Spleen (tissue), 11 donors: ENCODE results near the gene EVPL. TPM values are rescaled to one million over a fixed set of nuclear protein-coding genes. Genes with fewer than 3 reads are reported as not detected.

ENCODE experiments used
- DNase-seq: peaks from one replicate; pipeline ENCODE4 v3.0.0-alpha.2; 2020
- H3K27ac ChIP-seq, 8 donors: fragments of 200-600 bp; sonication (generic) in 7 of 8; 1 replicate in 4 of 8; 2 replicates in 4 of 8; pipeline versions ENCODE4 v1.5.0 to v1.8.0; 2016 to 2021; ENCODE audit warnings: inconsistent platforms in 4 of 8, mild to moderate bottlenecking in 4 of 8, moderate library complexity in 1 of 8
- H3K27me3 ChIP-seq, 7 donors: fragments of 200-600 bp; sonication (generic) in 6 of 7; replicated peaks in 1 of 7; 1 replicate in 4 of 7; 2 replicates in 3 of 7; pipeline versions ENCODE4 v1.5.0 to v1.8.0; 2016 to 2021; ENCODE audit warnings: inconsistent platforms in 3 of 7, mild to moderate bottlenecking in 1 of 7
- H3K36me3 ChIP-seq, 6 donors: fragments of 200-600 bp; sonication (generic) in 5 of 6; 1 replicate in 4 of 6; 2 replicates in 2 of 6; pipeline versions ENCODE4 v1.5.0 to v1.8.0; 2016 to 2021; ENCODE audit warnings: inconsistent platforms in 2 of 6
- H3K4me1 ChIP-seq, 6 donors: fragments of 200-600 bp; sonication (generic) in 5 of 6; 1 replicate in 3 of 6; 2 replicates in 3 of 6; pipeline versions ENCODE4 v1.5.0 to v1.8.0; 2016 to 2021; ENCODE audit warnings: inconsistent platforms in 3 of 6
- H3K4me3 ChIP-seq, 8 donors: fragments of 200-600 bp; sonication (generic) in 7 of 8; 1 replicate in 4 of 8; 2 replicates in 4 of 8; pipeline versions ENCODE4 v1.5.0 to v1.8.0; 2016 to 2021; ENCODE audit warnings: inconsistent platforms in 4 of 8, mild to moderate bottlenecking in 4 of 8, moderate library complexity in 2 of 8
- H3K9me3 ChIP-seq, 8 donors: fragments of 200-600 bp; sonication (generic) in 7 of 8; 1 replicate in 4 of 8; 2 replicates in 4 of 8; pipeline versions ENCODE4 v1.5.0 to v1.8.0; 2016 to 2021; ENCODE audit warnings: inconsistent platforms in 4 of 8
- POLR2A ChIP-seq, 3 donors: fragments of 450-650 bp; IDR thresholded peaks; one replicate each; pipeline ENCODE4 v1.5.1; 2017; ENCODE audit warnings: antibody characterized with exemption in 3 of 3, mild to moderate bottlenecking in 1 of 3
- POLR2AphosphoS5 ChIP-seq, 3 donors: sonication (generic); formaldehyde crosslinking; IDR thresholded peaks; one replicate each; pipeline ENCODE4 v1.5.1; 2017; ENCODE audit warnings: antibody characterized with exemption in 3 of 3
- WGBS, 5 donors: extraction: QIAGEN DNeasy Blood & Tissue Kit in 3 of 5; methylation state at CpG; one replicate each; pipeline versions ENCODE4 v1.1.5 to v1.1.7; 2013 to 2018; 5-methylcytosine and 5-hydroxymethylcytosine counted together
- intact Hi-C: fragments of 100-400 bp; cut with DNase I; formaldehyde crosslinking; loops from one replicate; pipeline ENCODE4 v1.15.0; 2023; ENCODE audit warnings: low total_unique reads
- polyA plus RNA-seq, 3 donors: library from polyadenylated mRNA; stranded (reverse); fragments of 200-250 nt; gene quantifications; one replicate each; pipeline ENCODE4 v1.2.1, GENCODE V29; 2013
- total RNA-seq, 7 donors: library from RNA; depleted of rRNA in 3 of 7; stranded (reverse); fragments of >200 nt in 3 of 7; fragmentation: NEBNext Ultra II Directional in 4 of 7; extraction: Animal tissue kit (Norgen Biotek cat#: 25700) in 4 of 7; gene quantifications; one replicate each; pipeline versions ENCODE4 v1.1.0 to v1.2.1, GENCODE V29; 2016 to 2021
- TF ChIP-seq, protein P1 (sequence below), 11 experiments: fragments of 200-600 bp in 7 of 11; fragments of 450-650 bp in 4 of 11; sonication (generic) in 4 of 11; IDR thresholded peaks in 8 of 11; conservative IDR thresholded peaks in 3 of 11; 1 replicate in 7 of 11; 2 replicates in 4 of 11; pipeline versions ENCODE4 v1.4.0 to v1.8.0; 2016 to 2021; ENCODE audit warnings: antibody characterized with exemption in 11 of 11, inconsistent platforms in 4 of 11, mild to moderate bottlenecking in 1 of 11
- donor health status: healthy with polysubstance abuse.
- donor health status: DM: no; HTN: no; CAD: no; lungs with moderate emphysema.
- donor health status: DM: no; HTN: no; CAD: no.
- donor health status: Bipolar disorder and iron deficiency.
- donor health status: healthy.
- donor health status: DM: no; HTN: no; CAD: no.
- donor health status: DM: yes; HTN: yes; CAD: no.

EVPL gene
- total and polyA plus RNA-seq, 10 donors: 0.04 to 0.56 (median 0.06) TPM; not detected in 3

DNA sequence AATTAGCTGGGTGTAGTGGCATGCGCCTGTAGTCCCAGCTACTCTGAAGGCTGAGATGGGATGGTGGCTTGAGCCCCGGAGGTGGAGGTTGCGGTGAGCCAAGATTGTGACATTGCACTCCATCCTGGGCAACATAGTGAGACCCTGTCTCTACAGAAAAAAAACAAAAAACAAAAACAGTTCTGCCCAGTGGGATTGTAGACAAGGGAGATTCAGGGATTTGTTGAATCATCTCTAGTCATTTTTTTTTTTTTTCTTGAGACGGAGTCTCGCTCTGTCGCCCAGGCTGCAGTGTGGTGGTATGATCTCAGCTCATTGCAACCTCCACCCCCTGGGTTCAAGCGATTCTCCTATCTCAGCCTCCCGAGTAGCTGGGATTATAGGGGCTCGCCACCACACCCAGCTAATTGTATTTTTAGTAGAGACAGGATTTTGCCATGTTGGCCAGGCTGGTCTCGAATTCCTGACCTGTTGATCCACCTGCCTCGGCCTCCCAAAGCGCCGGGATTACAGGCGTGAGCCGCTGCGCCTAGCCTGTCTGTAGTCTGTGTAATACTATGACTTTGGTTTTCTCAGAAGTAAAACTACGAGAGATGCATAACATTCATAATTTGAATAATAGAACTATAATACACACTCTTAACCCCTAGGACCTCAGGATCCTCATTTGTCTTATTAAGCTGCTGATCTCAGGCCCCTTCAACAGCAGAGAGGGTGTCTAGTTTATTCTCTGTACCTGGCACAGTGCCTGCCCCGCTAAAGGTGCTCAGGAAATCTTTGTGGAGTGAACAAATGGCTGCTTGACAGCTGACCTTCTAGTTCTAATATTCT is 46.7 kb downstream of the EVPL start:
- H3K9me3 ChIP-seq: no peaks in the 10 kb centered on the region
- intact Hi-C loops: no loop called here
- TF ChIP-seq, protein P1, sequence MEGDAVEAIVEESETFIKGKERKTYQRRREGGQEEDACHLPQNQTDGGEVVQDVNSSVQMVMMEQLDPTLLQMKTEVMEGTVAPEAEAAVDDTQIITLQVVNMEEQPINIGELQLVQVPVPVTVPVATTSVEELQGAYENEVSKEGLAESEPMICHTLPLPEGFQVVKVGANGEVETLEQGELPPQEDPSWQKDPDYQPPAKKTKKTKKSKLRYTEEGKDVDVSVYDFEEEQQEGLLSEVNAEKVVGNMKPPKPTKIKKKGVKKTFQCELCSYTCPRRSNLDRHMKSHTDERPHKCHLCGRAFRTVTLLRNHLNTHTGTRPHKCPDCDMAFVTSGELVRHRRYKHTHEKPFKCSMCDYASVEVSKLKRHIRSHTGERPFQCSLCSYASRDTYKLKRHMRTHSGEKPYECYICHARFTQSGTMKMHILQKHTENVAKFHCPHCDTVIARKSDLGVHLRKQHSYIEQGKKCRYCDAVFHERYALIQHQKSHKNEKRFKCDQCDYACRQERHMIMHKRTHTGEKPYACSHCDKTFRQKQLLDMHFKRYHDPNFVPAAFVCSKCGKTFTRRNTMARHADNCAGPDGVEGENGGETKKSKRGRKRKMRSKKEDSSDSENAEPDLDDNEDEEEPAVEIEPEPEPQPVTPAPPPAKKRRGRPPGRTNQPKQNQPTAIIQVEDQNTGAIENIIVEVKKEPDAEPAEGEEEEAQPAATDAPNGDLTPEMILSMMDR (IDR thresholded peaks at IDR 0.05 in 8 of 11, conservative IDR thresholded peaks at IDR 0.05 in 3 of 11): no peak
- H3K4me3 ChIP-seq: peak overlapping the region; percentile 67 to 92 (median 76)
- peak overlapping the region; percentile 92 to 99 (median 98) for H3K27ac ChIP-seq
- peaks cover 24 to 86% (median 48%) of the 10 kb centered on the region in 6 donors for H3K4me1 ChIP-seq
- H3K27me3 ChIP-seq: no peaks in the 10 kb centered on the region
- no peak for DNase-seq
- WGBS, 5 donors: 78 to 88% (median 83%) methylated on average over 18 of the region's 18 CpGs
- H3K36me3 ChIP-seq: peaks cover 0 to 21% (median 0%) of the 10 kb centered on the region in 6 donors

DNA sequence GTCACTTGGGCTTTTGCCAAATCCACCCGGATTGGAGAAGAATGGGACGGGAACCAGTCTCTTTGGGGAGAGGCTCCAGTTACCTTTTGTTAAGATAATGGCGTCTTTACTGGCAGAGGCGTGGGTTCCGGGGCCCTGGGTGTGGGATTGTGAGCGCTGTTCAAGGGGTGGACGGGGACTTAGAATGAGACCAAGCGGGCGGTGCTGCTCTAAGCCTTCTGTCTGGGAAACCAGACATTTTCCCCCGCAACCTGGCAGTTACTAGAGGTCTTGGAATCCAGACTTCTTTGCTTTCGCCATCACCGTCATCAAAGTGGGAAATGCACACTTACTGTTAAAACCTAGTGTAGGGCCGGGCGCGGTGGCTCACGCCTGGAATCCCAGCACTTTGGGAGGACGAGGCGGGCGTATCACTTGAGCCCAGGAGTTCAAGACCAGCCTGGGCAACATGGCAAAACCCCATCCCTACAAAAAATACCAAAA is 47.4 kb downstream of the EVPL start:
- no peaks in the 10 kb centered on the region for H3K9me3 ChIP-seq
- H3K36me3 ChIP-seq: peaks cover 0 to 20% (median 0%) of the 10 kb centered on the region in 6 donors
- peaks cover 24 to 87% (median 50%) of the 10 kb centered on the region in 6 donors for H3K4me1 ChIP-seq
- no peak for TF ChIP-seq POLR2AphosphoS5 (IDR thresholded peaks at IDR 0.05)
- intact Hi-C loops: no loop called here
- WGBS, 5 donors: 2 to 6% (median 5%) methylated on average over 13 to 19 of the region's 19 CpGs
- peak overlapping the region; percentile 67 to 92 (median 76) for H3K4me3 ChIP-seq
- H3K27me3 ChIP-seq: no peaks in the 10 kb centered on the region
- peak overlapping the region; percentile 92 to 99 (median 98) for H3K27ac ChIP-seq
- no peak for DNase-seq

DNA sequence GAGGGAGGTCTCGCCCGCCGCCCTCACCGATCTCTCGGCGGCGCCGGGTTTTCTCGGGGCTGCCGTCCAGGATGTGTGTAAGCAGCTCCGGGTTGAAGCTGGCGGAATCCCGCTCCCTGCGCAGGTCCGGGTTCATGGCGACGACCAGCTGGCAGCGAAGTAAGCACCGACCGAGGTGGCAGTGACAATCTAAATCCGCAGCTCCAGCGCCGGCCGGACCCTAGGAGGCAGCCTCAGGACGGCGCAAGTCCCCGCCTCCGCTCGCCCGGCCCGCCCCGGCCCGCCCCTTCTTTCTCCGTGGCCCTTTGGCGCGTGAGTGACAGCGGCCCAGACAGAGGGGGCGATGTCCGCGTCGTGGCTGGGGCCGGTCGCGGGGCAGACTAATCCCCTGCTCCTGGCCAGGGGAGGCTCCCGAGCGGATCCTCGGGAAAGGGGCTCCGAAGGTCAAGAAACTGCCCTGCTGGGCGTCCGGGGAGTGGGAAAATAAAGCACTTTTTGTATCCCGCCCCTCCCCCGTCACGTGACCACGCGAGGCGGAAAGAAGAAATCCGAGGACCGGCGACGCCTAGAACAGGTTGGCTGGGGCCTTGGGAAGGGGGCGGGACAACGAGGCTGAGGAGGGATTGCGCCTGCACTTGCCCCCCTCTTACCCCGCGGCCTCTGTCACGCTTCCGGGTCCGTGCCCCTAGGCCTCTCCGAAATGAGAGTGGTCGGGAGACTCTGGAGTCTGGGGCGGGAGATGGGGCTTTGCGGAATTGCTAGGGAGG is 48.0 kb downstream of the EVPL start, which contains the start of the genes ACOX1 and TEN1:
ACOX1 (minus strand) TSS at position 229 of the 767 bp plus-strand sequence; CDS start at position 136, 93 bp downstream.
TEN1 (plus strand) TSS at position 303 of the 767 bp plus-strand sequence. CDS start 6,953 bp downstream, outside the sequence.
- Histone ChIP-seq H3K27me3 (no peaks in the 10 kb centered on the region), H3K27ac (peak within 1 kb of the TSS; percentile 92 to 99 (median 98)), H3K9me3 (no peaks in the 10 kb centered on the region), H3K4me3 (peak within 1 kb of the TSS; percentile 67 to 92 (median 76)), H3K4me1 (peaks cover 24 to 87% (median 50%) of the 10 kb centered on the region in 6 donors), H3K36me3 (peaks cover 0 to 20% (median 0%) of the 10 kb centered on the region in 6 donors)
- intact Hi-C loops: no loop called here
- WGBS, 5 donors: 0 to 1% (median 0%) methylated on average over 23 to 72 of the region's 72 CpGs
- TF ChIP-seq, protein P1 (IDR thresholded peaks at IDR 0.05 in 8 of 11, conservative IDR thresholded peaks at IDR 0.05 in 3 of 11): peak in 9 of 11 experiments; percentile 29 to 70 (median 55)
- peak; percentile 2 to 88 (median 53) for TF ChIP-seq POLR2A (IDR thresholded peaks at IDR 0.05)
- peak; percentile 93 to 98 (median 94) for TF ChIP-seq POLR2AphosphoS5 (IDR thresholded peaks at IDR 0.05)
- peak; percentile 99 for DNase-seq

DNA sequence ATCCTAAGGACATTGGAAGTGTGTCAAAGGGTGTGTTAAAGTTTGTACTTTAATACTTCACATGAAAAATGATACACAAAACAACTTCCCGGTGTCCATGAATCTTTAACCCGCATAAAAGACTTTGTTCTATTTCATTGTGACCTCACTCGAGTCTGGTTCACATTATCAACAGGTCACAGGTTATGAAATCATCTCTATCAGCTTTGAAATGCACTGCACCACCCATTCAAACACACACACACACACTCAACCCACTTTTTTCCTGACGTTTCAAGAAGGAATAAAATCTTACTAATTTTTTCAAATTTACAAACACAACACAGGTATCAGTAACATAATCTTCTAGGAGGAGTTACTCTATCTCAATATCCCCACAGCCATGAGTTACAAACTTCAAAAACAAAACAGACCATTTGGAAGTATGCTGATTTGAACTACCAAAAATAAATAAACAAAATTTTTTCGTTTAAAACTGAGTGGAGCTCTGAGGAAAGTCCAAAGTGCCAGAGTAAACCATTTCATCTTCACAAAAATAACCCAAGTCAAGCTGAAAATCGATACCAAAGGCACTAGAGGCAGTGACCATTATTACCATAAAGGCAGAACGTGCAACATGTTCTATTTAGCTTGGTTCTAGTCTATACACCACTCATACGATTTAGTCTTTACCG is 50.8 kb downstream of the EVPL start:
- TF ChIP-seq, protein P1 (IDR thresholded peaks at IDR 0.05 in 8 of 11, conservative IDR thresholded peaks at IDR 0.05 in 3 of 11): no peak
- no peak for DNase-seq
- 70 to 84% (median 76%) methylated on average over 9 of the region's 9 CpGs for WGBS, 5 donors
- H3K27ac ChIP-seq: peak overlapping the region in 5 of 8 donors; percentile 4 to 36 (median 23)
- H3K4me1 ChIP-seq: peaks cover 20 to 87% (median 48%) of the 10 kb centered on the region in 6 donors
- intact Hi-C loops: no loop called here
- H3K36me3 ChIP-seq: peaks cover 0 to 48% (median 0%) of the 10 kb centered on the region in 6 donors
- H3K27me3 ChIP-seq: no peaks in the 10 kb centered on the region
- H3K9me3 ChIP-seq: no peaks in the 10 kb centered on the region
- H3K4me3 ChIP-seq: peak overlapping the region in 2 of 8 donors; percentile 4 to 7
